H1 (cell line): ENCODE data around the gene GRID2. TPM values are rescaled to one million over a fixed set of nuclear protein-coding genes. Genes with fewer than 3 reads are reported as not detected.

Experiments used
- CTCF ChIA-PET: fragments of 300-600 bp; sonication (Branson Sonifier 250); formaldehyde crosslinking; loops from one replicate; lab custom pipeline; 2021; ENCODE audit not compliant: partially characterized antibody; lab: Charles Lee
- POLR2A ChIA-PET: fragments of 300-600 bp; sonication (Branson Sonifier 250); formaldehyde crosslinking; loops from one replicate; lab custom pipeline; 2021; ENCODE audit warnings: inconsistent platforms; ENCODE audit not compliant: partially characterized antibody; lab: Charles Lee
- DNase-seq, 2 experiments: peaks; one replicate each; pipeline versions ENCODE4 v3.0.0 to v3.0.0-alpha.2; 2010 to 2022; ENCODE audit warnings: low spot score in 2 of 2, low read depth in 1 of 2, mixed read lengths in 1 of 2
- FAIRE-seq: peaks from 2 replicates; lab custom pipeline; 2011; peaks lifted over from hg19 to GRCh38; lab: Jason Lieb, UNC
- H2AFZ ChIP-seq: 2 replicates; pipeline ENCODE4 v1.8.1; 2012; ENCODE audit warnings: low read length, inconsistent platforms
- H2AK5ac ChIP-seq: 2 replicates; pipeline ENCODE4 v1.6.1; 2013; ENCODE audit warnings: low read depth, low read length
- H2BK120ac ChIP-seq: replicated peaks from 2 replicates; pipeline ENCODE3; 2013; ENCODE audit warnings: low read depth, low read length, inconsistent platforms
- H2BK12ac ChIP-seq: 2 replicates; pipeline ENCODE4 v1.6.1; 2013; ENCODE audit warnings: low read depth, low read length
- H2BK15ac ChIP-seq: 2 replicates; pipeline ENCODE4 v1.6.1; 2013; ENCODE audit warnings: low read length
- H2BK20ac ChIP-seq: 2 replicates; pipeline ENCODE4 v1.6.1; 2013; ENCODE audit warnings: low read length
- H2BK5ac ChIP-seq: 2 replicates; pipeline ENCODE4 v1.6.1; 2013; ENCODE audit warnings: low read depth, low read length
- H3K14ac ChIP-seq: 2 replicates; pipeline ENCODE4 v1.6.1; 2013; ENCODE audit warnings: inconsistent platforms; ENCODE audit not compliant: insufficient read length
- H3K18ac ChIP-seq: 2 replicates; pipeline ENCODE4 v1.6.1; 2013; ENCODE audit warnings: low read length; ENCODE audit errors: extremely low read depth
- H3K23ac ChIP-seq: 2 replicates; pipeline ENCODE4 v1.6.1; 2013; ENCODE audit warnings: inconsistent platforms; ENCODE audit not compliant: insufficient read length
- H3K23me2 ChIP-seq: 2 replicates; pipeline ENCODE4 v1.6.1; 2013; ENCODE audit warnings: low read depth, low read length
- H3K27ac ChIP-seq: 2 replicates; pipeline ENCODE4 v1.6.1; 2011; ENCODE audit warnings: low read depth, low read length, inconsistent platforms
- H3K27me3 ChIP-seq, 4 experiments: replicated peaks in 1 of 4; 1 replicate in 1 of 4; 2 replicates in 3 of 4; pipeline versions ENCODE4 v1.6.1 to v1.8.1; 2011 to 2013; ENCODE audit warnings: low read length in 3 of 4, mild to moderate bottlenecking in 3 of 4, inconsistent platforms in 2 of 4, mixed read lengths in 2 of 4, moderate library complexity in 1 of 4; ENCODE audit not compliant: control insufficient read depth in 3 of 4, insufficient read depth in 3 of 4; ENCODE audit errors: extremely low read depth in 1 of 4
- H3K36me3 ChIP-seq, 4 experiments: 2 replicates each; pipeline versions ENCODE4 v1.6.1 to v1.8.1; 2011 to 2013; ENCODE audit warnings: mild to moderate bottlenecking in 4 of 4, low read length in 3 of 4, moderate library complexity in 2 of 4, control low read depth in 1 of 4, inconsistent platforms in 1 of 4; ENCODE audit not compliant: insufficient read depth in 4 of 4, control insufficient read depth in 2 of 4
- H3K4ac ChIP-seq: replicated peaks from 2 replicates; pipeline ENCODE3; 2013; ENCODE audit warnings: low read length, low read depth, mixed read lengths, inconsistent platforms; ENCODE audit not compliant: insufficient read length
- H3K4me1 ChIP-seq, 4 experiments: replicated peaks in 1 of 4; 1 replicate in 1 of 4; 2 replicates in 3 of 4; pipeline versions ENCODE4 v1.6.1 to v1.8.1; 2011 to 2013; ENCODE audit warnings: low read length in 3 of 4, inconsistent platforms in 2 of 4, mixed read lengths in 1 of 4; ENCODE audit not compliant: insufficient read depth in 4 of 4, control insufficient read depth in 3 of 4
- H3K4me2 ChIP-seq, 2 experiments: 2 replicates each; pipeline versions ENCODE4 v1.6.1 to v1.8.1; 2011 to 2013; ENCODE audit warnings: low read depth in 2 of 2, low read length in 2 of 2, control low read depth in 1 of 2, inconsistent platforms in 1 of 2, mild to moderate bottlenecking in 1 of 2; ENCODE audit not compliant: insufficient read depth in 1 of 2
- H3K4me3 ChIP-seq, 4 experiments: fragments of 200-600, 300-600 bp in 1 of 4; sonication (generic), shearing (Covaris generic), sonication (Bioruptor Twin) in 1 of 4; 2 replicates each; pipeline versions ENCODE4 v1.5.1 to v1.8.1; 2011 to 2016; ENCODE audit warnings: low read length in 4 of 4, low read depth in 3 of 4, control low read depth in 2 of 4, inconsistent platforms in 2 of 4, mild to moderate bottlenecking in 2 of 4, mixed read lengths in 1 of 4, moderate library complexity in 1 of 4; ENCODE audit not compliant: insufficient read depth in 2 of 4; ENCODE audit errors: extremely low read depth in 1 of 4
- H3K56ac ChIP-seq: replicated peaks from 2 replicates; pipeline ENCODE3; 2013; ENCODE audit warnings: low read depth, mild to moderate bottlenecking, mixed read lengths, low read length, inconsistent platforms; ENCODE audit not compliant: insufficient read length
- H3K79me1 ChIP-seq: 2 replicates; pipeline ENCODE4 v1.6.1; 2013; ENCODE audit warnings: low read depth, low read length, control low read depth
- H3K79me2 ChIP-seq, 2 experiments: 2 replicates each; pipeline versions ENCODE4 v1.6.1 to v1.8.1; 2012 to 2013; ENCODE audit warnings: low read length in 2 of 2, mild to moderate bottlenecking in 2 of 2, inconsistent platforms in 1 of 2; ENCODE audit not compliant: insufficient read depth in 2 of 2, control insufficient read depth in 1 of 2
- H3K9ac ChIP-seq, 4 experiments: replicated peaks in 1 of 4; 1 replicate in 1 of 4; 2 replicates in 3 of 4; pipeline versions ENCODE4 v1.6.1 to v1.8.1; 2011 to 2013; ENCODE audit warnings: low read depth in 3 of 4, low read length in 3 of 4, control low read depth in 2 of 4, mild to moderate bottlenecking in 2 of 4, moderate library complexity in 2 of 4, inconsistent platforms in 1 of 4; ENCODE audit errors: extremely low read depth in 1 of 4
- H3K9me3 ChIP-seq, 2 experiments: 2 replicates each; pipeline versions ENCODE4 v1.6.1 to v1.8.1; 2012 to 2013; ENCODE audit warnings: mild to moderate bottlenecking in 2 of 2, moderate library complexity in 2 of 2, control low read depth in 1 of 2, inconsistent platforms in 1 of 2, low read depth in 1 of 2, low read length in 1 of 2, mixed read lengths in 1 of 2; ENCODE audit not compliant: insufficient read depth in 2 of 2
- H4K20me1 ChIP-seq, 2 experiments: replicated peaks in 1 of 2; 2 replicates each; pipeline versions ENCODE3 to v1.8.1; 2011 to 2013; ENCODE audit warnings: inconsistent platforms in 2 of 2, low read length in 2 of 2, mild to moderate bottlenecking in 1 of 2; ENCODE audit not compliant: insufficient read depth in 2 of 2, control insufficient read depth in 1 of 2
- H4K5ac ChIP-seq: 2 replicates; pipeline ENCODE4 v1.6.1; 2013; ENCODE audit warnings: low read length, low read depth, mixed read lengths, inconsistent platforms; ENCODE audit not compliant: insufficient read length
- H4K8ac ChIP-seq: 2 replicates; pipeline ENCODE4 v1.8.0; 2013; ENCODE audit warnings: mild to moderate bottlenecking, moderate library complexity, low read length, inconsistent platforms; ENCODE audit not compliant: insufficient read depth; ENCODE audit errors: extremely low read depth
- H4K91ac ChIP-seq: replicated peaks from 2 replicates; pipeline ENCODE3; 2013; ENCODE audit warnings: low read length, mixed read lengths, inconsistent platforms; ENCODE audit not compliant: insufficient read length
- BCL11A ChIP-seq, 2 experiments: IDR thresholded peaks; one replicate each; pipeline ENCODE4 v1.6.1; 2011; ENCODE audit warnings: low read depth in 2 of 2, low read length in 2 of 2, mild to moderate bottlenecking in 2 of 2
- FOSL1 ChIP-seq: IDR thresholded peaks from 2 replicates; pipeline ENCODE4 v1.6.1; 2011; ENCODE audit warnings: mild to moderate bottlenecking, low read depth, low read length, moderate library complexity; ENCODE audit not compliant: insufficient read depth
- KDM1A ChIP-seq: fragments of 200-600, 300-600 bp; sonication (generic); IDR thresholded peaks from 2 replicates; pipeline ENCODE4 v1.7.1; 2016; ENCODE audit warnings: mild to moderate bottlenecking, low read length, borderline replicate concordance
- KDM4A ChIP-seq: IDR thresholded peaks from one replicate; pipeline ENCODE4 v1.7.1; 2012; ENCODE audit warnings: low read depth, mild to moderate bottlenecking, moderate library complexity, low read length, inconsistent platforms; ENCODE audit not compliant: severe bottlenecking
- POLR2A ChIP-seq, 2 experiments: IDR thresholded peaks; 1 replicate in 1 of 2; 2 replicates in 1 of 2; pipeline ENCODE4 v1.6.1; 2011; ENCODE audit warnings: low read depth in 2 of 2, low read length in 2 of 2, mild to moderate bottlenecking in 2 of 2; ENCODE audit errors: control extremely low read depth in 1 of 2
- SAP30 ChIP-seq: fragments of 300-600 bp; sonication (generic); IDR thresholded peaks from 2 replicates; pipeline ENCODE4 v1.7.1; 2012; ENCODE audit warnings: low read length, moderate library complexity, mild to moderate bottlenecking, inconsistent platforms; ENCODE audit not compliant: insufficient read depth, insufficient replicate concordance
- SRF ChIP-seq: IDR thresholded peaks from 2 replicates; pipeline ENCODE4 v1.6.1; 2011; ENCODE audit warnings: mild to moderate bottlenecking, low read depth, low read length, moderate library complexity
- WGBS, 2 experiments: shearing (Covaris generic) in 1 of 2; methylation state at CpG; one replicate each; pipeline versions ENCODE4 v1.1.6 to v1.1.7; 2013 to 2015; ENCODE audit warnings: low lambda C conversion rate in 2 of 2, mixed read lengths in 2 of 2, inconsistent platforms in 1 of 2, low coverage in 1 of 2, missing lambda C conversion rate in 1 of 2; ENCODE audit not compliant: insufficient replicate concordance in 2 of 2, insufficient coverage in 1 of 2, insufficient read length in 1 of 2; ENCODE audit errors: extremely low coverage in 1 of 2, missing lambda C conversion rate in 1 of 2; 5-methylcytosine and 5-hydroxymethylcytosine counted together
- polyA plus RNA-seq, 7 experiments: library from polyadenylated mRNA; depleted of rRNA in 3 of 7; stranded (reverse) in 5 of 7; unstranded in 2 of 7; fragments of >200 nt in 5 of 7; fragments of 200-250 nt in 2 of 7; gene quantifications; 1 replicate in 5 of 7; 2 replicates in 1 of 7; 4 replicates in 1 of 7; pipeline versions ENCODE4 v1.2.1 to v1.2.3, GENCODE V29; 2011 to 2013; ENCODE audit warnings: missing spikeins in 2 of 7, mixed read lengths in 2 of 7
- total RNA-seq: library from RNA; stranded (reverse); fragmentation: NEBNext Ultra II Directional; extraction: Animal tissue kit (Norgen Biotek cat#: 25700); gene quantifications from 2 replicates; pipeline ENCODE4 v1.2.1, GENCODE V29; 2021
- TF ChIP-seq, protein P1 (sequence below): IDR thresholded peaks from 2 replicates; pipeline ENCODE4 v1.6.1; 2011; ENCODE audit warnings: low read length, improper control_type of control experiment

The GRID2 gene
- total and polyA plus RNA-seq, 2 of the 8 experiments (the other 6 are each of a cell fraction or from before 2014, with no cell fraction given) = 31.1 to 81.9 TPM

DNA sequence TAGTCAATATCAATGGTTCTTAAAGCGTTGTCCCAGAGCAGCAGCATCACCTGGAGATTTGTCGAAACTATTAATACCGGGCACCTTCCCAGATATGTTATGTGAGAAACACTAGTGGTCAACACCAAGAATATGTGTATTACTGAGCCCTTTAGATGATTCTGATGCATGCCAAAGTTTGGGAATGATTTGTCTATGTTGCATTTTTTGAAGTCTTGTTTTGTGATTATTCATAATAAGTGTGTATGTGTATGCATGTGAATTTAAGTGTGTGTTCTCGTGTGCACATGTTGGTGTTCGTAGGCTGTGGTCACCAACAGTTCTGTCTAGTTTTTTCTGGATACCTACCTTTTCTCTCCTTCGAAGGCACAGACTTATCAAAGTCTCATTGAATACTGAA is 749.4 kb downstream of the GRID2 start:
- no peak overlapping the region for H3K4ac ChIP-seq
- ChIA-PET CTCF (no interaction called here), POLR2A (no interaction called here)
- H3K9ac ChIP-seq = no peak overlapping the region
- DNase-seq = no peak
- peaks cover 0 to 7% (median 4%) of the 10 kb centered on the region in 4 experiments; a peak in 3 of 7 replicates for H3K4me1 ChIP-seq
- H3K56ac ChIP-seq = no peak overlapping the region
- H3K23ac ChIP-seq = no peak overlapping the region
- no peak overlapping the region for H4K91ac ChIP-seq
- H4K8ac ChIP-seq = no peak overlapping the region
- no peaks in the 10 kb centered on the region for H3K79me2 ChIP-seq
- TF ChIP-seq FOSL1 (no peak), SAP30 (no peak), POLR2A (IDR thresholded peaks at IDR 0.05; ENCODE audit: control extremely low read depth in 1 of 2, low read depth in 2 of 2, low read length in 2 of 2) (no peak), KDM1A (no peak), SRF (no peak), BCL11A (IDR thresholded peaks at IDR 0.05; ENCODE audit: low read depth in 2 of 2, low read length in 2 of 2) (no peak), KDM4A (no peak)
- TF ChIP-seq, protein P1, sequence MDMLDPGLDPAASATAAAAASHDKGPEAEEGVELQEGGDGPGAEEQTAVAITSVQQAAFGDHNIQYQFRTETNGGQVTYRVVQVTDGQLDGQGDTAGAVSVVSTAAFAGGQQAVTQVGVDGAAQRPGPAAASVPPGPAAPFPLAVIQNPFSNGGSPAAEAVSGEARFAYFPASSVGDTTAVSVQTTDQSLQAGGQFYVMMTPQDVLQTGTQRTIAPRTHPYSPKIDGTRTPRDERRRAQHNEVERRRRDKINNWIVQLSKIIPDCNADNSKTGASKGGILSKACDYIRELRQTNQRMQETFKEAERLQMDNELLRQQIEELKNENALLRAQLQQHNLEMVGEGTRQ = no peak
- no peak overlapping the region for H3K4me3 ChIP-seq
- no peak overlapping the region for H2AK5ac ChIP-seq
- WGBS, 2 experiments = 94% methylated on average over 6 of the region's 6 CpGs; no CpG with 5 or more reads in 1 of the 2 experiments
- H4K20me1 ChIP-seq = no peaks in the 10 kb centered on the region
- no peaks in the 10 kb centered on the region for H3K27me3 ChIP-seq
- no peaks in the 10 kb centered on the region for H3K23me2 ChIP-seq
- H2BK20ac ChIP-seq = no peak overlapping the region
- no peaks in the 10 kb centered on the region for H3K9me3 ChIP-seq
- H2BK120ac ChIP-seq = no peak overlapping the region
- no peak overlapping the region for H3K14ac ChIP-seq
- no peaks in the 10 kb centered on the region for H3K36me3 ChIP-seq
- no peak overlapping the region for H3K27ac ChIP-seq
- H3K18ac ChIP-seq = no peak overlapping the region
- no peak overlapping the region for H2BK15ac ChIP-seq
- H2BK5ac ChIP-seq = no peak overlapping the region
- H3K4me2 ChIP-seq = no peak overlapping the region
- no peak overlapping the region for H2BK12ac ChIP-seq
- H2AFZ ChIP-seq = no peak overlapping the region
- FAIRE-seq = no peak
- no peaks in the 10 kb centered on the region for H3K79me1 ChIP-seq
- H4K5ac ChIP-seq = no peak overlapping the region
